Measurements from ENCODE around the gene LRIG1.

LRIG1 gene

GRCh38 chr3:66502245-66502874 lies 1.5 kb upstream of the LRIG1 start:
- DNase-seq, result no peak

DNA sequence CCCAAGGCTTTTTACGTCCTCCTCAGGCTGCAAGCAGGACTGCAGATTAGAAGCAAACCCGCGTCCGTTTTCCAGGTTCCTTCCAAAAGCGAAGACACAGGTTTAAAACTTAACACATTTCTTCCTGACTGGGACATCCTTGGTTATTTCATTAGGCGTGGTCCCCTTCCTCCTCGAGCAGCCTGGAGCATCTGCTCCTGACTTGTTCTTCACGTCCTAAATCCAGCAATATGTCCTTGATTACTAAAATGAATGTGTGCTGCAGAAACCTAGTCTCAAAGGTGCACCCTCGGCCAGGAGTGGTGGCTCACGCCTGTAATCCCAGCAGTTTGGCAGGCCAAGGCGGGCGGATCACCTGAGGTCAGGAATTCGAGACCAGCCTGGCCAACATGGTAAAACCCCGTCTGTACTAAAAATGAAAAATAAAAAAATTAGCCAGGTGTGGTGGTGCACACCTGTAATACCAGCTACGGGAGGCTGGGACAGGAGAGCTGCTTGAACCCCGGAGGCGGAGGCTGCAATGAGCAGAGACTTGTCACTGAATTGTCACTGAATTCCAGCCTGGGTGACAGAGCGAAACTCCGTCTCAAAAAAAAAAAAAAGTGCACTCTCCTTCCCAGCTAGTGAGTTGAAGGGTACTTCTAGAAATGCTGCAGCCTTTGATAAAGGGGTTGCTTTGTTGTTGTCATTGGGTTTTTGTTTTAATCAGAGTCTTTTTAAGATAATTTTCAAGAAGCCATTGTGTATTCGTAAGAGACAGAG lies 842 bp upstream of the LRIG1 start:
- DNase-seq, result no peak

GRCh38 chr3:66499881-66500575 lies 794 bp downstream of the LRIG1 start:
- DNase-seq, result no peak

DNA sequence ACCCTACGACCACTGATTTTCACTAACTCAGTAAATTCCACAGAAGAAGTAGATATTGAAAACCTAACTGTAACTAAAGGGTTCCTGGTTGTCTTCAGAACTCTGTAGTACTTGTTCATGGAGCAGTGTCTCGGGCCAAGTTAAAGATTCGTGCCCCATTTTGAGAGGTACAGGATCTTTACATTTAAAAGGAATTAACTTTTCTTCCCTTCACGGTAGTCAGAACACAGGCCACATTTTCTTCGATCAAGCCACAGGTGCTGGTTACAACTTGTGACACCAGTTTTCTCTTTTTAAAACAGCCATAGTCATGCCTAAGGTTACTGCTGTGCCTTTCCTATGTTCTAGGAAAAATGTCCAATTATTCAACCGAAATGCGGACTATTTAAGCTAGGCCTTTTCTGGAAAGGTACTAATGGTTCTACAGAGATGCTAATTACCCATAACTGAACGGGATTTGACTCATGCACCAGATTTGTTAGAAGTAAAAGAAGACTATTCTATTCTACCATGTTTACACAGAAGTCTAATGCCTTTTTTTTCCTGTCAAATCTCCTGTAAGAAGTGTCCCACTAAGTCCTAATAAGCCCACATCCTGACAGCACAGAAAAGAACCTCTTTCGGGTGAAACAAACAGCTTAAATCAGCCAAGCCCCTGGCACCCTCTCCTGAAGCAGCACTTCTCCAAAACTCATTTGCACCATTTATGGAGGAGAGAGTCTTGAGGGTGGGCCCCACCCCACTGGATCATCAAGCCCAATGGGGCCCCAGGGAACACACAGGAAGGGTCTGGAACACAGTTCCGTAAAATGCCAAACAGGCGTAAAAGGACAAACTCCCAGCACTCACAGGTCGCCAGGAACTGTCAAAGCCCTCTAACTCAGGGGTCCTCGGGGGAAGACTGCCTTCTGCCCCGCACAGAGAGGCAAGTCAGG lies 1.9 kb downstream of the LRIG1 start:
- DNase-seq, result no peak

GRCh38 chr3:66497985-66498671 lies 2.7 kb downstream of the LRIG1 start:
- no peak for DNase-seq

- no peak for DNase-seq
Observed at GRCh38 chr3:66497288-66497984, 3.4 kb downstream of the LRIG1 start.

- DNase-seq, result no peak
Observed at GRCh38 chr3:66496746-66497145, 4.1 kb downstream of the LRIG1 start.

DNA sequence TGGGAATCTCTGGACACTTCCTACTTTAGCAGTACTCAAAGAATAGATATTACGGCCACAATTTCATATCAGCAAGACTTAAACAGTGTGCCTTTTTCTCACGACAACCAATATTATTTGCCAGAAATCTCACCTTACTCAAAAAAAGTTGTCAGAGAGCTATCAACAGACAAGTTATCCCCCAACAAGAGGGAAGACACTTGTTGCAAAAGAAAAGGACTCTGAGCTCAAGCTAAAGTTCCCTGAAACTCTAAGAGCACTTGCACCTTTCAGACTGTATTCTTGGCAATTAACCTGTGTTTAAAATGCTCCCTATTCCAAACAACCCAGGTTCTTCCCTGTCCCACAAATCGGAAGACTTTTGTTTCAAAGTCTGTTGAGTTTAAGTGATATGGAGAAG lies 4.5 kb downstream of the LRIG1 start:
- DNase-seq, result no peak

DNA sequence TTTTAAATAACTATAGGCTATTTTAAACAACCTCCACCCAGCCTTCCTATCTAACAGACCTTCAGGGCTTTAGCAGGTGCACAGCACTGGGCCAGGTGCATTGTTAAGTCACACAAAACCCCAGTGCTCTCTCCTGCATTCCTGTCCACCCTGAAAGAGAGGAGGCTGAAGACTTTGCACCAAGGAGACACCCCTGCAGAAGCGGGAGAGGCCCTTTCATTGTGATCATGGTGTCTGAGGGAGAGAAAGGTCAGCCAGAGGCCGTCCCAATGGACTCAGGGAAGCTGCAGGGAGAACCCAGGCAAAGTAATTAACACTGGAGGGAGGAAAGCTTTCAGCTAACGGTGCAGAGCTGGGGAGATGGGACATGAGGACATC lies 5.2 kb downstream of the LRIG1 start:
- DNase-seq, result no peak

GRCh38 chr3:66494959-66495667 lies 5.7 kb downstream of the LRIG1 start:
- DNase-seq, result no peak

DNA sequence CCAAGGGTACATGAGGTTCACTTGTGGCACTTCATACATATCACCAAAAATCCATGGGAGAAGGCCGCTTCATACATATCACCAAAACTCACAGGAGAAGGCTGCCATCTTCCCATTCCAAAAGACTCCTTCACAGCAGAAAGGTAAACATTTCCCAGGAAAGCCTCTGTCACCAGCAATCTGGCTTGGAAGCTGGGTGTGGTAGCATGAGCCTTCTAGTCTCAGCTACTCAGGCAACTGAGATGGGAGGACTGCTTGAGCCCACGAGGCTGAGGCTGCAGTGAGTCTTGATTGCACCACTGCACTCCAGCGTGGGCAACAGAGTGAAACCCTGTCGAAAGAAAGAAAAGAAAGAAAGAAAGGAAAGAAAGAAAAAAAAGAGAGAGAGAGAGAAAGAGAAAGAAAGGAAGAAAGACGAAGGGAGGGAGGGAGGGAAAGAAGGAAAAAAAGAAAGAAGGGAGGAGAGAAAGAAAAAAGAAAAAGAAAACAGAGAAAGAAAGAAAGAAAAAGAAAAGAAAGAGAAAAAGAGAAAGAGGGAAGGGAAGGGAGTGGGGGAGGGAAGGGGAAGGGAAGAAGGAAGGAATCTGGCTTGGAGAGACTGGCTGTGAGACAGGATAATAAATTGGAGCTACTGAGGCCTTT lies 7.2 kb downstream of the LRIG1 start:
- no peak for DNase-seq

DNA sequence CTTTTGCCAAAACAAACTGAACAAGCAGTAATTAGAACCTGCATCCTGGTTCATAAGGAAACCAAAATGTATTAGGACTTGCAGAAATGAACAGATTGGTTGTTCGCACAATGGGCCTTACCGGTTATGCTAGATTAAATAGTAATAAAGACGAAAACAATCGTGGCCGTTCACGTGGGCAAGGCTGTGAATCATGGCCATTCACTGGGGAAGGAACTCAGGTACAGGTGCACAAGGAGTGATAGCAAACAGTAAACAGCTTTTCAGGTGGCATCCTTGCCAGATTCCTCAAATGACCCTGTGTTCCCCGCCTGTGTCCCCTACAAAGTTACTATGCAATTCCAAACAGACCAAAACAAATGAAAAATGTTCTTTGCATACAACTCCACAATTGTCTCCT lies 8.2 kb downstream of the LRIG1 start:
- no peak for DNase-seq

DNA sequence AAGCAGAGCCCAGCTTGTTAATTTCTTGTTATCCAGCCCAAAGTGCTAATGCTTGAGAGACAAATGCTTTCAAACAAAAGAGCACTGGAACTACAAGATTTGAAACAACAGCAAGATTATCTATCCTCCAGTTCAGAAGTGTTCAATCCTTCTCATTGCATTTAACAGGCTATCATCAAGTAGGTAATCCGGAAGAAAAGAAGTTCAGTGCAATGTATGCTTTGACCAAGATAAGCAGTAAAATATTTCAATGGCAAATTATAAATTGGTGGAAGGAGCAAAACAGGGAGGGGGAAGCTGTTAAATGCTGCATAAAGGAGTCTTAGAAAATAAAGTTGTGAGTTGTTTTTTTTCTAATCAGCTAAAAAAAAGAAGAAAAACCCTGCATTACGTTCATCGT lies 8.8 kb downstream of the LRIG1 start:
- no peak for DNase-seq

GRCh38 chr3:66490984-66491383 lies 9.8 kb downstream of the LRIG1 start:
- DNase-seq, result no peak

DNA sequence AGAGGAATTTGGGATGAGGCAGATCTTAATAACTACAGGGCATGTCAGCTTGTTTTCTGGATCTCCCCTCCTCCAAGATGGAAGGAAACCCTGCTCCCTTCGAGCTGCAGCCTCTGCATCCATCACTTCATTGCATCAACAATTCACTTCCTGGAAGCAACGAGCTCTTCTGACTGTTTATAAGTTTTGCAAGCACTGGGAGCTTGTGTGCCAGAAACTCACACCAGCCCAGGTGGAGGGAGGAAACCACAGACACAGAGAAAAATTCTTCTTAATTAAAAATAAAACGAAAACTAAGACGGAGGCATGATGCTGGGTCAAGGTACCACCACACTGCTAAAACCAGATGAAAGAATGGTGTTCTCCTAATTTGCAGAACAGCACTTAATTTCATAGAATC lies 10.6 kb downstream of the LRIG1 start:
- no peak for DNase-seq

DNA sequence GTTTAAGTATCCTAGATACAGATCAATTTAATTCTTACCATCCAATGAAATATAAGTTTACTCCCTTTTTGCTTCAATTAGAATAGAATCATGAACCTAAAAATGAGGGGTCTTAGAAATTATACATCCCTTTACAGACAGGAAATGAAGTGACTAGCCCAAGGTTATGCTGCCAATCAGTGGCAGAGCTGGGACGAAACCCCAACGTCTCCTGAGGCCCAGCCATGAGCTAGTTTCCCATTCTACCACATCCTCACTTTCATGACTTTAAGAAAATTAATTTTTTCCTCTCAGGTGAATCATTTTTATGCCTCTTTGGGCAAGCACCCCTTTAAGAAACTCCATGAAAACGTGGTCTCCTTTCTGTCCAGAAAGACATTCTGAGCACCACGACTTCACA lies 11.2 kb downstream of the LRIG1 start:
- no peak for DNase-seq

GRCh38 chr3:66489115-66489514 lies 11.7 kb downstream of the LRIG1 start:
- DNase-seq, result no peak

- no peak for DNase-seq
Observed at GRCh38 chr3:66488492-66488891, 12.3 kb downstream of the LRIG1 start.

GRCh38 chr3:66487465-66487864 lies 13.4 kb downstream of the LRIG1 start:
- no peak for DNase-seq

GRCh38 chr3:66486646-66487045 lies 14.2 kb downstream of the LRIG1 start:
- DNase-seq, result no peak

DNA sequence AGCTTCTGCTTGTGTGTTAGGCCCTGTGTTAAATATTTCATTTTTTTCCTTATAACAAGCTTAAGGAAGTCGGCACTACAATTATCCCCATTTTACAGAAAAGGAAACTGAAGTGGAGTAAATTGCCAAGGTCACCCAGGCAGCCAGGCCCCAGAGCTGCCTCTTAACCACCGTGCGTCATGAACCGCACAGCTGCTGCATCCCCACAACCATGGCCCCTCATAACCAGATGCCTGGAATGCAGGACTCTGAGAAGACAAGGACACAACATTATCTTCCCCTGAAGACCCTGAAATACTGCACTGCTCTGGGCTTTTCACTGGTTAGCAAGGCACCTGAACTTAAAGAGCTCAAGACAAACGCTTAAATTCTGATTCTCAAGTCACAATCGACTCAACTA lies 14.6 kb downstream of the LRIG1 start:
- DNase-seq, result no peak
